ENCODE data around the gene SELE.

The SELE gene

GRCh38 chr1:169733924-169734323, at the start of gene SELE:
SELE (minus strand) TSS chr1:169734079; CDS start chr1:169733612, 467 bp downstream.
- H3K4me1 ChIP-seq (ENCODE audit: control insufficient read depth, insufficient read depth, low read length) = peaks cover 2% of the 10 kb centered on the region
- no peaks in the 10 kb centered on the region for H3K27me3 ChIP-seq (ENCODE audit: control insufficient read depth, insufficient read depth, low read length)
- H3K4me3 ChIP-seq (ENCODE audit: low read depth, low read length) = no peak within 1 kb of the TSS
- no peaks in the 10 kb centered on the region for H3K9me3 ChIP-seq (ENCODE audit: control insufficient read depth, insufficient read depth, low read length)
- H3K36me3 ChIP-seq (ENCODE audit: control insufficient read depth, insufficient read depth, low read length) = no peaks in the 10 kb centered on the region
- no peak within 1 kb of the TSS for H3K9ac ChIP-seq (ENCODE audit: low read depth, low read length)

- H3K27me3 ChIP-seq (ENCODE audit: control insufficient read depth, insufficient read depth, low read length) = no peaks in the 10 kb centered on the region
- H3K36me3 ChIP-seq (ENCODE audit: control insufficient read depth, insufficient read depth, low read length) = no peaks in the 10 kb centered on the region
- no peak overlapping the region for H3K9ac ChIP-seq (ENCODE audit: low read depth, low read length)
- H3K4me1 ChIP-seq (ENCODE audit: control insufficient read depth, insufficient read depth, low read length) = peaks cover 6% of the 10 kb centered on the region
- no peak overlapping the region for H3K4me3 ChIP-seq (ENCODE audit: low read depth, low read length)
- H3K9me3 ChIP-seq (ENCODE audit: control insufficient read depth, insufficient read depth, low read length) = no peaks in the 10 kb centered on the region
Observed at GRCh38 chr1:169782596-169782995, 48.7 kb upstream of the SELE start.

GRCh38 chr1:169779970-169780369, 46.1 kb upstream of the SELE start:
- no peaks in the 10 kb centered on the region for H3K27me3 ChIP-seq (ENCODE audit: control insufficient read depth, insufficient read depth, low read length)
- no peak overlapping the region for H3K4me3 ChIP-seq (ENCODE audit: low read depth, low read length)
- no peaks in the 10 kb centered on the region for H3K36me3 ChIP-seq (ENCODE audit: control insufficient read depth, insufficient read depth, low read length)
- H3K9me3 ChIP-seq (ENCODE audit: control insufficient read depth, insufficient read depth, low read length) = no peaks in the 10 kb centered on the region
- H3K9ac ChIP-seq (ENCODE audit: low read depth, low read length) = no peak overlapping the region
- peaks cover 6% of the 10 kb centered on the region for H3K4me1 ChIP-seq (ENCODE audit: control insufficient read depth, insufficient read depth, low read length)

- no peak overlapping the region for H3K4me3 ChIP-seq (ENCODE audit: low read depth, low read length)
- no peaks in the 10 kb centered on the region for H3K9me3 ChIP-seq (ENCODE audit: control insufficient read depth, insufficient read depth, low read length)
- H3K4me1 ChIP-seq (ENCODE audit: control insufficient read depth, insufficient read depth, low read length) = peaks cover 6% of the 10 kb centered on the region
- H3K27me3 ChIP-seq (ENCODE audit: control insufficient read depth, insufficient read depth, low read length) = no peaks in the 10 kb centered on the region
- no peaks in the 10 kb centered on the region for H3K36me3 ChIP-seq (ENCODE audit: control insufficient read depth, insufficient read depth, low read length)
- H3K9ac ChIP-seq (ENCODE audit: low read depth, low read length) = no peak overlapping the region
Observed at GRCh38 chr1:169779150-169779549, 45.3 kb upstream of the SELE start.

GRCh38 chr1:169776440-169776839, 42.6 kb upstream of the SELE start:
- Histone ChIP-seq H3K9ac (ENCODE audit: low read depth, low read length) (no peak overlapping the region), H3K27me3 (ENCODE audit: control insufficient read depth, insufficient read depth, low read length) (no peaks in the 10 kb centered on the region), H3K9me3 (ENCODE audit: control insufficient read depth, insufficient read depth, low read length) (no peaks in the 10 kb centered on the region), H3K4me1 (ENCODE audit: control insufficient read depth, insufficient read depth, low read length) (peaks cover 6% of the 10 kb centered on the region), H3K36me3 (ENCODE audit: control insufficient read depth, insufficient read depth, low read length) (no peaks in the 10 kb centered on the region), H3K4me3 (ENCODE audit: low read depth, low read length) (no peak overlapping the region)

- Histone ChIP-seq H3K9ac (ENCODE audit: low read depth, low read length) (no peak overlapping the region), H3K27me3 (ENCODE audit: control insufficient read depth, insufficient read depth, low read length) (no peaks in the 10 kb centered on the region), H3K4me1 (ENCODE audit: control insufficient read depth, insufficient read depth, low read length) (no peaks in the 10 kb centered on the region), H3K36me3 (ENCODE audit: control insufficient read depth, insufficient read depth, low read length) (no peaks in the 10 kb centered on the region), H3K9me3 (ENCODE audit: control insufficient read depth, insufficient read depth, low read length) (no peaks in the 10 kb centered on the region), H3K4me3 (ENCODE audit: low read depth, low read length) (no peak overlapping the region)
Observed at GRCh38 chr1:169768161-169768560, 34.3 kb upstream of the SELE start.

GRCh38 chr1:169765580-169766331, 31.9 kb upstream of the SELE start:
- H3K9me3 ChIP-seq (ENCODE audit: control insufficient read depth, insufficient read depth, low read length) = no peaks in the 10 kb centered on the region
- no peaks in the 10 kb centered on the region for H3K4me1 ChIP-seq (ENCODE audit: control insufficient read depth, insufficient read depth, low read length)
- H3K4me3 ChIP-seq (ENCODE audit: low read depth, low read length) = no peak overlapping the region
- no peaks in the 10 kb centered on the region for H3K36me3 ChIP-seq (ENCODE audit: control insufficient read depth, insufficient read depth, low read length)
- H3K9ac ChIP-seq (ENCODE audit: low read depth, low read length) = no peak overlapping the region
- H3K27me3 ChIP-seq (ENCODE audit: control insufficient read depth, insufficient read depth, low read length) = no peaks in the 10 kb centered on the region

- no peak overlapping the region for H3K9ac ChIP-seq (ENCODE audit: low read depth, low read length)
- H3K9me3 ChIP-seq (ENCODE audit: control insufficient read depth, insufficient read depth, low read length) = no peaks in the 10 kb centered on the region
- H3K36me3 ChIP-seq (ENCODE audit: control insufficient read depth, insufficient read depth, low read length) = no peaks in the 10 kb centered on the region
- no peak overlapping the region for H3K4me3 ChIP-seq (ENCODE audit: low read depth, low read length)
- no peaks in the 10 kb centered on the region for H3K4me1 ChIP-seq (ENCODE audit: control insufficient read depth, insufficient read depth, low read length)
- no peaks in the 10 kb centered on the region for H3K27me3 ChIP-seq (ENCODE audit: control insufficient read depth, insufficient read depth, low read length)
Observed at GRCh38 chr1:169764919-169765318, 31.0 kb upstream of the SELE start.

- no peaks in the 10 kb centered on the region for H3K27me3 ChIP-seq (ENCODE audit: control insufficient read depth, insufficient read depth, low read length)
- no peak overlapping the region for H3K4me3 ChIP-seq (ENCODE audit: low read depth, low read length)
- peaks cover 4% of the 10 kb centered on the region for H3K9me3 ChIP-seq (ENCODE audit: control insufficient read depth, insufficient read depth, low read length)
- H3K9ac ChIP-seq (ENCODE audit: low read depth, low read length) = no peak overlapping the region
- H3K4me1 ChIP-seq (ENCODE audit: control insufficient read depth, insufficient read depth, low read length) = no peaks in the 10 kb centered on the region
- no peaks in the 10 kb centered on the region for H3K36me3 ChIP-seq (ENCODE audit: control insufficient read depth, insufficient read depth, low read length)
Observed at GRCh38 chr1:169762699-169763098, 28.8 kb upstream of the SELE start.

- H3K4me3 ChIP-seq (ENCODE audit: low read depth, low read length) = no peak overlapping the region
- no peaks in the 10 kb centered on the region for H3K4me1 ChIP-seq (ENCODE audit: control insufficient read depth, insufficient read depth, low read length)
- peaks cover 4% of the 10 kb centered on the region for H3K9me3 ChIP-seq (ENCODE audit: control insufficient read depth, insufficient read depth, low read length)
- no peaks in the 10 kb centered on the region for H3K27me3 ChIP-seq (ENCODE audit: control insufficient read depth, insufficient read depth, low read length)
- H3K9ac ChIP-seq (ENCODE audit: low read depth, low read length) = no peak overlapping the region
- H3K36me3 ChIP-seq (ENCODE audit: control insufficient read depth, insufficient read depth, low read length) = no peaks in the 10 kb centered on the region
Observed at GRCh38 chr1:169759038-169759437, 25.2 kb upstream of the SELE start.

GRCh38 chr1:169753549-169753948, 19.7 kb upstream of the SELE start:
- no peak overlapping the region for H3K4me3 ChIP-seq (ENCODE audit: low read depth, low read length)
- H3K36me3 ChIP-seq (ENCODE audit: control insufficient read depth, insufficient read depth, low read length) = no peaks in the 10 kb centered on the region
- H3K9ac ChIP-seq (ENCODE audit: low read depth, low read length) = no peak overlapping the region
- H3K27me3 ChIP-seq (ENCODE audit: control insufficient read depth, insufficient read depth, low read length) = no peaks in the 10 kb centered on the region
- no peaks in the 10 kb centered on the region for H3K4me1 ChIP-seq (ENCODE audit: control insufficient read depth, insufficient read depth, low read length)
- no peaks in the 10 kb centered on the region for H3K9me3 ChIP-seq (ENCODE audit: control insufficient read depth, insufficient read depth, low read length)

GRCh38 chr1:169750041-169750440, 16.2 kb upstream of the SELE start:
- Histone ChIP-seq H3K9me3 (ENCODE audit: control insufficient read depth, insufficient read depth, low read length) (no peaks in the 10 kb centered on the region), H3K36me3 (ENCODE audit: control insufficient read depth, insufficient read depth, low read length) (no peaks in the 10 kb centered on the region), H3K4me3 (ENCODE audit: low read depth, low read length) (no peak overlapping the region), H3K4me1 (ENCODE audit: control insufficient read depth, insufficient read depth, low read length) (peaks cover 3% of the 10 kb centered on the region), H3K9ac (ENCODE audit: low read depth, low read length) (no peak overlapping the region), H3K27me3 (ENCODE audit: control insufficient read depth, insufficient read depth, low read length) (no peaks in the 10 kb centered on the region)

Measured in iPS-15b (cell line).